ENCODE data around the gene PARM1.

Gene PARM1

DNA sequence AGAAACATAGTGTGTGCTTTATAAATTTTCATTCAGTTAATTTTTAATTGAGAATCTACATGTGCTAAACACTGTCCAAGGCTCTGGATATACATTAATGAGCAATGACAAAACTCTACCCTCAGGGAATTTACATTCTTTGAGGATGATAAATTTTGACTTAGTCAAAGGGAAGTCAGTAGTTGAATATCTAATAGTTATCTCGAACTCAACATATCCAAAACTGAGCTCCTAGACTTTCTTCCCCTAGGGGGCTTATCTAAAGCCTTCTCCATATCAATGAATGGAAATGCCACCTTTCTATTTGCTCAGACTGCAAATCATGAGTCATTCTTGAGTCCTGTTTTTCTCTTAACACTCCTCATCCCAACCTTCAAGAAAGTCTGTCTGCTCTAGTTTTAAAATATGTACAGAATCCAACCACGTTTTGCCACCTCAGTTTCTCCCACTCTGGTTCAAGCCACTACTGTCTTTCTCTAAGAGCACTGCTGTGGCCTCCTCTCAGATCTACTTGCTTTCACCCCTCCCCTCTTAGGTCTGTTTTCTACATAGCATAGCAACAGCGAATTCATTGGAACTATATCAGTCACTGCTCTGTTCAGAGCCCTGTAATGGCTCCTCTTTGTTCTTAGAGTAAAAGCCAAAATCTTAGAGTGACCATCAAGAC, 9.5 kb downstream of the PARM1 start:
- DNase-seq (ENCODE audit: low read depth in 3 of 3, low spot score in 1 of 3): no peak

DNA sequence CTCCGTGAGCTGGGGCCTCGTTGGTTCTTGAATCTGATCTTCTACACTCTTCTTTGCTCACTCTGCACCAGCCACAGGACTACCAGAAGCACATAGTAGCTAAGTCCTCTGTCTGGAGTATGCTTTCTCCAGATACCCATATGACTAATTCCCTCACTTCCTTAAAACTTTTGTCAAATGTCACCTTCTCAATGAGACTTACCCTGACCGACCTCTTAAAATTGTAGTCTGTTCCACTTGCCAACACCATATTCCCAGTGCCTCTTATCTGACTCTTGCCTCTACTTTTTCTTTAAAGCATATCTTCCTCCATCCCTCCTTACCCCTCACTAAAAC, 10.0 kb downstream of the PARM1 start:
- DNase-seq (ENCODE audit: low read depth in 3 of 3, low spot score in 1 of 3): no peak

DNA sequence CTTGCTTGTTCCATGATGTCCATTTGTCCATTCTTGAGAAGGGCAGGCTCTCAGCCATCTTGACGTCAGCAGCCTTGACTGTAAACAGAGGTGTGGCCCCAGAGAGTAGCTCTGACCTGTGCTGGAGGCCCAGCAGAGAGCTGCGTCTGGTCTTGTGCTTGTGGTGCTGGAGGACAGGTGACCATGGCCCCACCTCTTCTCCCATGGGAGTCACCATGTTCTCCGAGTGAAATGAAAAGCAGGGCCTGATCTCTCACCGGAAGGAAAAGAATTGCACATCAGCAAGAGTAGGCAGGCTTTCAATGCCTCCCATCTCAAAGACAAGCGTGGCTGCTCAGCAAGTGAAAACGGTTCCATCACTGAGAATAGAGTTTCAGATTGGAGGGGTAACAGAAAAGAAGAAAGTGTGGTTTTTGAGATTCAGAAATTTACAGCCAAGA, 11.5 kb downstream of the PARM1 start:
- no peak for DNase-seq (ENCODE audit: low read depth in 3 of 3, low spot score in 1 of 3)

DNA sequence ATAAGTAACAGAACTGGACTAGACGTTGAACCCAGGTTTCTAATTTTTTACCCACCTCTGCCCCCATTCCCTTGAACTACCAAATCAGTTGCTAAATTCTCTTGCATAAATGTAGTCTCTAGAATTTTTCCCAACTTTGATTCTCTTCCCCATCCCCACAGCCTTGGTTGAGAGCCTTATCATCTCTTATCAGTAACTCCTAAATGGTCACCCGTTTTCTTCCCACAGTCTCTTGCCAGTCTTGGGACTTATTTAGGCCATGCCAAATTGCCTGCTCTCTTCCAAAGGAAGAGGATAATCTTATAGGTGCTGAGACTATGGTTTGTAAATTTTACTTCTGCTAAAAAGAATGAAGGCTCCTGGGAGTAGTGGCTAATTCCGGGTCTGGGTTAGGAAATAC, 13.3 kb downstream of the PARM1 start:
- no peak for DNase-seq (ENCODE audit: low read depth in 3 of 3, low spot score in 1 of 3)

DNA sequence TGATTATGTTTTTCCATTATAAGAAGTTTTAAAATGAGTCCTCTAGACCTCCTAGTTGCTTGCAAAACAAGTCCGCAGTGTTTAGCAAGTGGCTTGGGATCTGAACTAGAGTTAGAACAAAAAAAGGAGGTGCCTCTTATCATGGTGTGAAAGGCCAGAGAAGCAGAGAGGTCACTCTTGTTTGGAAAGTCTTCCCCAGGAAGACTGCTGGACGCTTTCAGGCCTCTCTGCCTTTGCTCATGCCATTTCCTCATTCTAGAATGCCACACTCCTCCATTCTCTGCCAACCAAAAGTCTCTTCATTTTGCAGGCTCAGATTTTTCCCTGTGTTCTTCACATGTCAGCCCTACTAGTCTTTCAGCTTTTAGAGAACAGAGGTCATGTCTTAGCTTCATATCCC, 14.9 kb downstream of the PARM1 start:
- no peak for DNase-seq (ENCODE audit: low read depth in 3 of 3, low spot score in 1 of 3)

DNA sequence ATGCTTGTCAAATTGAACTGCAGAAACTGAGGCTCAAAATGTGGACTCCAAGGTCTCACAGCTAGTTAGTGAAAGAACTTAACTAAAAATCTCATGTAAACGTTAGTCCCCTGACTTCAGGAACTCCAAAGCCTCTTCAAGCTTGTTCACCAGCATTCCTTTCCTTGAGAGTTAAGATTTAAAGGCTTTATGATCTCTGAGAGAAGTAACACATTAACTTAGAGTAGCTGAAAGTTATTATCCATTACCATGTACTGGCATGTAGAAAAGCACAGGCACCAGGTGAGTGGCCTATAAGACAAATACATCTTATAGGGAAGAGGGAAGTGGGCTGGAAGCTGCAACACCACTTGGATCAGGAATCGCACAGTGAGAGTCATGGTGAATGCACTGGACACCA, 15.3 kb downstream of the PARM1 start:
- no peak for DNase-seq (ENCODE audit: low read depth in 3 of 3, low spot score in 1 of 3)

DNA sequence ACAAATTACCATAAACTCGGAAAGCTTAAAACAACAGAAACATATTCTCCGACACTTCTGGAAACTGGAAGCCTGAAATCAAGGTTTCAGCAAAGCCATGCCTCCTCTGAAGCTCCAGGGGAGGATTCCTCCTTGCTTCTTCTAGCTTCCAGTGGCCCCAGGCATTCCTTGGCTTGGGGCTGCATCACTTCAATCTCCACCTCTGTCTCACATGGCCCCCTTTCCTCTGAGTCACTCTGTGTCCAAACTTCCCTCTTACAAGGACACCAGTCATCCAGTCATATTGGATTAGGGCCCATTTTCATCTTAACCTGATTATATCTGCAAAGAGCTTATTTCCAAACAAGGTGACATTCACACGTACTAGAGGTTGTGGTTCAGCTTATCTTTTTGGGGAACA, 17.3 kb downstream of the PARM1 start:
- no peak for DNase-seq (ENCODE audit: low read depth in 3 of 3, low spot score in 1 of 3)

DNA sequence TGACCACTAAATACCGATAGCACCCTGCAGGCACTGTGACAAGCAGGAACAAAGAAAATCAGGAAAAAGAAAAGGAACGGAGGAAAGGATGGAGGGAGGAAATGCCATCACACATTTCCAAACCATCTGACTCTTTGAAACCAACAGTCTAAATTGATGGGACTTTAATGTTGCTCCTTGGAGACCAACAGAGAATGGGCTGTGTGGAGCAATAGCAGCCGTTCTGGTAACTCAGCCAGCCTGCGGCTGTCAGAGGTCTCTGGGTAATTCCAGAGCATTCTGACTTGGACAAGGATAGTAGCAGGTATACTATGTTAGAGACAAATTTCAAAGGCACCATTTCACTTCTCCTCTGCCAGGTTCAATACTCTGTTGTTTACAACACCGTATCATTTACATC, 18.0 kb downstream of the PARM1 start:
- no peak for DNase-seq (ENCODE audit: low read depth in 3 of 3, low spot score in 1 of 3)

DNA sequence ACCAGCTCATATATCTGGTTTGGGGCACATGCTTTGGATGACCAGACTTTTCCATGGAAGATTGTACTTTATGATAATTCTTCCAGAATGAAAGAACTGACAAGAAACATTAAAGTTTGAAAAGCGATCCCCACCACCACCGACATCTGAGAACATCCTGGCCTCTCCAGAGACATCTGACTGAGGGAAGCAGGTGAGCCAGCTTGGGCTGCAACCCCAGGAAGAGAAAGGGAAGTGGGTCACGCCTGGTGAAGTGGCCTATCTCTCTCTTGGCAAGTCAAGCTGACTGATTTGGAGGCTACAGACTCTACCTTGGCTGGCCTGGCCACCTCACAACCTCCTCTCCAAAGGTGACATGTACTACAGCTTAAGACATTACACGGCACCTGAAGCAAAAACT, 20.7 kb downstream of the PARM1 start:
- DNase-seq (ENCODE audit: low read depth in 3 of 3, low spot score in 1 of 3): no peak

DNA sequence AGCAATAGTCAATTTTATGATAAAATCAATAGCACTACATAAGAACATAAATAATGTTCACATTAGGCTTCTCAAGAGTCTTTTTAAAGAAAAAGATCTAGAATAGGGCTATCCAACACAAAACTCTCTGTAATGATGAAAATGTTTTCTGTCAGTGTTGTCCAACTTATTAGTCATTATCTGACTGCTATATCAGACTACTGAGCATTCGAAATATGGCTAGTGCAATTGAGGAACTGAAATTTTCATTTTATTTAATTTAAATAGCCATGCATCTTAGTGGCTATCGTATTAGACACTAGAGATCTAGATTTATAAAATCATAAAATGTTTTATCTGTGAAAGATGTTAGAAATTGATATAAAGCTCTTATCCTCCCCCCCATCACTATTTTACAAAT, 26.0 kb downstream of the PARM1 start:
- no peak for DNase-seq (ENCODE audit: low read depth in 3 of 3, low spot score in 1 of 3)

DNA sequence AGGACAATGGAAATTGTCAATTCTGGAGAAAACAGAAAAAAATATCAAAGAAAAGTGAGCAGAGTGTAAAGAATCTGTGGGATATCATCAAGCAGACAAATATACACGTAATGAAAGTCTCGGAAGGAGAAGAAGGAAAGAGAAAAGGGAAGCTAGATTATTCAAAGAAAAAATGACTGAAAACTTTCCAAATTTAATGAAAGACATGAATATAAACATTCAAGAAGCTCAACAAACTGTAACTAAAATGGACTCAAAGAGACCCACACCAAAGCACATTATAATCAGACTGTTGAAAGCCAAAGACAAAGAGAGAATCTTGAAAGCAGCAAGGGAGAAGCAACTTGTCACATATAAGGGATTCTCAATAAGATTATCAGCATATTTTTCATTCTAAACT, 28.3 kb downstream of the PARM1 start:
- DNase-seq (ENCODE audit: low read depth in 3 of 3, low spot score in 1 of 3): no peak

DNA sequence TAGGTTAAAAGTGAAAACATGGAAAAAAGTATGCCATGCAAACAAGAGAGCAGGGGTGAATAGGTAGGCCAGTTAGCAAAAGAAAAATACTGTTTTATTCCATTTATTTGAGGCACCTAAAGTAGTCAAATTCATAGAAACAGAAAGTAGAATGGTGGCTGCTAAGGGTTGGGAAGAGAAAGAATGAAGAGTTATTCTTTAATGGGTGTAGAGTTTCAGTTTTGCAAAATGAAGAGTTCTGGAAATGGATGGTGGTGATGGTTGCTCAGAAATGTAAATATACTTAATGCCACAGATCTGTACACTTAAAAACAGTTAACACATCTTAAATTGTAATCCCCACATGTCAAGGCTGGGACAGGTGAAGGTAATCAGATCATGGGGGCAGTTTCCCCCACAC, 29.7 kb downstream of the PARM1 start:
- no peak for DNase-seq (ENCODE audit: low read depth in 3 of 3, low spot score in 1 of 3)

DNA sequence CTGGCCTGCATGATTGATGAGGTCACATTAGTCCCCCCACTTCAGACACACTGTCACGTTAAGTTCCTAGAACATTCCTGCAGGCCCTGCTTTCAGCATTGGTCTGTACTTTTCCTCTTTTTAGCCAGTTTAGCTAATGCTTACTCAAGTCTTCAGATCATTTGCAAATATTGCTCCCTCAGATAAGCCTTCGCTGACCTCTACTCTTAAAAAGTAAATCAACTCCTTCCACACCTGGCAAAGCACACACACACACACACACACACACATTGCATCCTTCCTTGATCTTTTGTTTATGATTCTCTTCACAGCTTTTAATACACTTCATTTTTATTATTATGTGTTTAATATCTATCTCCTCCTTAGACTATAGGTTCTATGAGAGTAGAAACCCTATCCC, 31.4 kb downstream of the PARM1 start:
- no peak for DNase-seq (ENCODE audit: low read depth in 3 of 3, low spot score in 1 of 3)

DNA sequence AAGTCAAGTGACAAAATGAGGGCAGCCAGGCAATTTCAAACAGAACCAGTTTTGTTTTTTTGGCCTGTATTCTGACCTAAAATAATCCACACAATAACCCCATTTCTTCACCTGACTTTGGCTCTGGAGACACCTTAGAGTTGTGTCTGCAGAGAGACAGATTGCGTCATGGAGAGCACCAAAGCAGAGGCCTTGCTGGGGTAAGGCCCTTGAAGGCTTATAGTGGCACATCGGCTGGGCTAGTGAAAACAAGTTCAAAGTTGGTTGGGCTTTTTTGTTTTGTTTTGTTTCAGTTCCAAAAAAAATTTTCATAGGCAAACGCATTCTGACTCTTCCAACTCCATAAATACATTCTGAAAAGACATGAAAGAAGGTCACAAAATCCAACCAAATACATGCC, 34.4 kb downstream of the PARM1 start:
- DNase-seq (ENCODE audit: low read depth in 3 of 3, low spot score in 1 of 3): no peak

DNA sequence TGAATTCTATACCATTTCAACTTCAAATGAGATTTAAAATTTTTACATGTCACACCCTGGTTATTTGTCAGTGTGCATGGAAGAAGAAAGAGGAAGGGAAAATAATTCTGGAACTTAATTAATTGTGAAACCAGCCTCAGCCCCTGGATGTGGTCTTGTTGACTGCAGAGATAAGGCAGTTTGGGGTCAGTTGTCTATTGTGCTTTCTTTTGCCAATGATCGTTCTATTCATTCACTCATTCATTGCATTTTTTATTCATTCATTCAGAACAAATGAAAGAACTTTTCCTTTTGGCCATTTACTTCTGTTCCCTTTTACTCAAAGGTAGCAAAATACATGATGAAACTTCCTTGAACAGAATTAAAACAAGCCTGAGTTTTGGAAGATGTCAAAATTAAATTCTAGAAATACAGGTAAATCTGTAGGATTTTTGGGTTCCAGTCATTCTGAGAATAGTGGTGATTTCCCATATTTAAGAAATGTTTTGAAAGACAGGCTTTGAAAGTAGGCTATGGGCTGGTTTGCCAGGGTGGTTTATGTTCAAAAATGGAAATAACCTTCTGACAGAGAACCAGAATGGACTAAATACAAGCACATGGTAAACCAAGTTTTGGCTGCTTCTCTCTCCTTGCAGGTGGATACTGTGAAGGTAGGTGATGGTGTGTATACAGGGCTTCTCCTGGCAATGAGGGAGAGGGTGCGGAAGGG, 35.7 kb downstream of the PARM1 start:
- DNase-seq (ENCODE audit: low read depth in 3 of 3, low spot score in 1 of 3): no peak

DNA sequence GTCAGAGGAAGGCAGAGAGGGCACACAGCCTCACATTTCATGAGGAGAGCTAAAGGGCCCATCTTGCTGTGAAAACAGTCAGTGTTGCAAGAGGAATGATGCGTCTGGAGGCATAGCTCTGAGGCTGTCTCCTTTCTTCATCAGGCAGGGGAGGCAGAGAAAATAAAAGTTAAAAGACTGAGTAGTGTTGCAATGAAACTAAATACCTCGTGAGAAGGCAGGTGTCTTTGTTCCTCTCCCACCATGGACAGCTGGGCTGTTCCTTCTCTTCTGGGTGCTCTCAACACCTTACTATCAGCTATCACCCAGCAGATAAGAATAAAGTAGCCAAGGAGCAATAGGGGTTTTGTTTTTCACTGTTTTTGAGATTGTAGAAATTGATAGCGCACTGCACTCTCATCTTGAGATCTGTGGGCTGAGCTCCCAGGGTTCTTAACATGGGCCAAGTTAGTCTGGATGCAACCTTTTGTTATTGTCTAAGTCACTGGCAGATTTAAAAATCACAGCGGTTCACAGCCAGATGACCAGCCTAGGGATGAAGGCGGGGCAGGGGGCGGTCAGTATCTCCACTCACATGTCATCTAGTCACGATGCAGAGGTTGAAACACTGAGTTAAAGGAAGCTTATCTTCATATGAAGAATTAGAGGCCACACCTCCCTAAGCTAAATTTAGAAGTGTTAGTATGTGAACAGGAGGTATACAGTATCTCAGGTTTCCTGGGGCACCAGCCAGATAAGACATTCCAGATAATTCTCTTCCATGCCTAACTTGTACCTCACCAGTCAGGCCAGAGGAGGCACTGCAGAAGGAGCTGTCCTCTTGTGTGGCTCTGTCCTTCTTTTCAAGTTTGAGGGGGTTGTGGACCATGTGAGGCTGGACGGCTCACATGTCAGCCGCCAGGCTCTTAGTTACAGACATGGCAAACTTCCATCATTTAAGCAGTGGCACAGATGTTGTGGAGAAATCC, 36.9 kb downstream of the PARM1 start:
- no peak for DNase-seq (ENCODE audit: low read depth in 3 of 3, low spot score in 1 of 3)

DNA sequence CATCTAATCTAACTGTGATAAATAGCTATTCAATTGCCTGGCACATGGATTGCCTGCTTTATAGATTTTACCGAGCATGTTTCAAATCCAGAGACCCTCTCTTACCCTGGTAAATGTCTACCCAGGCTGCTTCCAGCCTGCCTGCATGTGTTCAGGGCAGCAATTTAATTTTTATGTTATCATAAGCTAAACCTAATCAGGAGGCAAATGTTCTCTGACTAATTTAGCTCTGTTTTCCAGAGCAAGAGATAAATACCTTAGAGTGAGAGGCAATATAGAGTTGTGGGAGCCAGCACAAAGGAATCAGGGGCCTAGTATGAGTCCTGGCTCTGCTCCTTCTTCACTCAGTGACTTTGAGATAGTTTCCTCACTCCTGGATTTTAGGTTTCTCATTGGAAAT, 37.7 kb downstream of the PARM1 start:
- DNase-seq (ENCODE audit: low read depth in 3 of 3, low spot score in 1 of 3): no peak

DNA sequence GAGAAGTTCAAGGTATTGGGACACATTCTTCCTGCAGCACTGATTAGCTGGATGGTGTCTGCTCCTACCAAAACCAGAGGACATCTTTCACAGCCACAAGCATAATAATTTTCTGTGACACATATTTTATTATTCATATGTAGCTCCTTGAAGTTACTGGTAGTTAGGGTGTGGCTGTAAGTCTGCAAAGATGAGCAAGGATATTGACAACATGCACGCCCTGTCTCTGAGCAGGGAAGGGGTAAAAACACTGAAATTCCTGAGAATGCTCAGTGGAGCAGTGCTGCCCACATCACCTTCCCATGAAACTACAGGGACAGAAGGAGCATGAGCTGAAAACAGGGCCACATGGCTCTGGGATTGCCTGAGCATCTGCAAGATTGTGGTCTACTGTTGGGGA, 38.9 kb downstream of the PARM1 start:
- DNase-seq (ENCODE audit: low read depth in 3 of 3, low spot score in 1 of 3): no peak

DNA sequence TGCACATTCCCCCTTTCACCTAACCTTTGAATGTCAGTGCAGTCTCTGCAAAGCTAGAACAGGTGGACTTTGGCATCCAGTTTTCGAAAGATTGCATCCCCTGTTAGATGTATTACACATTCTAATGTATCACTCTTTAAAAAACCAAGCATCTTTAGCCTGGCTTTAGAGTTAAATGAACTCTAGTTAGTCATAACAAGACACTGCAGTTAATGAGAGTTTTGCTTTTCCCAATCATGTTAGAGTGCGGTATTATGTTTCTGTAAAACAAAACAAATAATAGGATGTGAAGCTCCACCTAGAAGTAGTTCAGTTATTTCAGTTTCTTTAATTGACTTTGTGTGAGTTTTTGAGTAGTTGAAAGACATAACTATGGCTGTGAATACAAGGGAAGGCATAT, 42.2 kb downstream of the PARM1 start:
- no peak for DNase-seq (ENCODE audit: low read depth in 3 of 3, low spot score in 1 of 3)

DNA sequence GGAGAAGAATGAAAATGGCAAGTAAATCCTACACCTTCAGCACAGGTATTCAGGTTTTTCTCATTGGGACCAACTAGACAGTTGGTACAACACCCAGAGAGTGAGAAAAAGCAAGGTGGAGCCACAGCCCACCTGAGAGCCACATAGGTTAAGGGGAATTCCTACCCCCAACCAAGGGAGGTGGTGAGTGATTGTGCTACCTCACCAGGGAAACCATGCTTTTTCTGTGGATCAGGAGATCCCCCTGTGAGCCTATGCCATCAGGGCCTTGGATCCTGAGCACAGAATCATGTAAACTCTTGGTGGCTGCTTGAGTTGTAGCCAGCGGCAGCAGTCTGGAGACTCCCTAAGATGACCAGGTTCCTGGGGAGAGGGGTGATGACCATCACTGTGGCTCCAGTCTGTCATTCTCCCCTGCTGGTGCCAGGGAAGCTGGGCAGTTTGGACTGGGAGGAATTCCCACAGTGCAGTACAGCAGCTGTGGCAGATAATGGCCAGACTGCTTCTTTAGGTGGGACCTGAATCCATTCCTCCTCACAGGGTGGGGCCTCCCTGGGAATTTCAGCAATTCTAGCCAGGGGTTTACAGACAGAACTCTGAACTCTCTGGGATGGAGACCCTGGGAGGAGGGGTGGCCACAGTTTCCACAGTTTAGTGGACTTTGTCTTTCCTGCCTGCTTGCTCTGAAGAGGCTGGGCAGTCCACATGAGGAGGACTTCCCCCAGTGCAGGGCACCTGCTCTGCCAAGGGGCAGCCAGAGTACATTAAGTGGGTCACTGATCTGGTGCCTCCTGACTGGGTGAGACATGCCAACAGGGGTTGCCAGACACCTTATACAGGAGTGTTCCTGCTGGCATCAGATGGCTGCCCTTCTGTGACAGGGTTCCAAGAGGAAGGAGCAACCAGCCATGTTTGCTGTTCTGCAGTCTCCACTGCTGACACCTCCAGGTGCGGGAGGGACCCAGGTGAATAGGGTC, 43.2 kb downstream of the PARM1 start:
- DNase-seq (ENCODE audit: low read depth in 3 of 3, low spot score in 1 of 3): no peak

Measured in stimulated activated CD4-positive, alpha-beta T cell treated with anti-CD3 and anti-CD28 coated beads, TNF-alpha, amount 100 ng/mL, for 1 hour (primary cell).